ENCODE data around the gene NEK9. TPM values are rescaled to one million over a fixed set of nuclear protein-coding genes. Genes with fewer than 3 reads are reported as not detected.

NEK9 gene
- total RNA-seq, 2 donors from 2014 or later, result 49.5 to 57.3 TPM

DNA sequence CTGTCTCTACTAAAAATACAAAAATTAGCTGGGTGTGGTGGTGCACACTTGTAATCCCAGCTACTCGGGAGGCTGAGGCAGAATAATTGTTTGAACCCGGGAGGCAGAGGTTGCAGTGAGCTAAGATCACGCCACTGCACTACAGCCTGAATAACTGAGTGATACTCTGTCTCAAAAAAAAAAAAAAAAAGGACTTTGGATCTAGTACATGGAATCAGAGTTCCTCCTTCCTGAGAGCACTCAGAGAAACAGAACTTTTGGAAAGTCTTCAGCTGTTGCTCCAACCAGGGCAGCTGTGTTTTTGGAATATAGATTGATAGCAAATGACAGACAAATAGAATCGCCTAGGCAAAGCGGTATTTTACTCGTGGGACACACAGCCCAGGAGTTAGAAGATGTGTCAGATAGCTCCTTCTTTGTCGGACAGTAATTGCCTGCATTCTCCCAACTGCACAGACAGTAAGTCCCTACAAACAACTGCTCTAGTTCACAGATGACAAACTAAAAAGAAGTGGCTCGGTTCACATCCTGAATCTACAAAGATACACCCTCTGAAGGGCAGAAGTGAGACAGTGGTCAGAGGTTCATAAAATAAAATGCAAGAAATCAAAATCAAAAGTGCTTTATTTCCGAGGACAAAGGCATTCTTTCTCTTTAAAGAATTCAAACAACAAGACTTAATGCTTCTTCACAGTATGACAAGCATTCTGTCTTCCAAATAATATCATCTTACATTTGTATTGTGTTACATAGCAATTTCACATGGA lies 17.1 kb upstream of the NEK9 start:
- H3K9ac ChIP-seq (ENCODE audit: low read depth in 2 of 2, low read length in 2 of 2), result peak overlapping the region in 1 of 2 donors; percentile 35

DNA sequence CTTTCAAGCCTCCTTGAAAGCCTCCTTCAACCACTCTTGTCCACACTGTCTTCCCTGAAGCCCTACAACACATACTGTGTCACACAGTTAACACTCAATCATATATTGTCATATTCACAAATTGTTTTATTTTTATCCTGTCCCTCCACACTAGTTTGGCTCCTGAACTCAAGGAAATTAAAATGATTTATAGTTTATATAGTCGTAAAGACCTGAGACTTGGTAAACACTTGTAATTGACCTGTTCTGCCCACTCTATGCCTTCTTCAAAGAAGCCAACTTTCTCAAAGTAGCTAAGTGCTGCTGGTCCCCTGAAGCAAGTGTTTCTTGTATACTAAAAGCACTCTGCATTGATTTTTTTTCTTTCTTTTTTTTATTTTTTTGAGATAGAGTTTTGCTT lies 15.6 kb upstream of the NEK9 start:
- intact Hi-C loops (cut with DNase I), result no loop called here
- no peaks in the 10 kb centered on the region for H3K27me3 ChIP-seq
- H3K27ac ChIP-seq, result peak overlapping the region; percentile 13
- peaks cover 9% of the 10 kb centered on the region for H3K4me1 ChIP-seq
- H3K4me3 ChIP-seq, result no peak overlapping the region
- H3K36me3 ChIP-seq, result no peaks in the 10 kb centered on the region
- H3K9me3 ChIP-seq, result no peaks in the 10 kb centered on the region
- no peak for DNase-seq
- TF ChIP-seq, protein P1, sequence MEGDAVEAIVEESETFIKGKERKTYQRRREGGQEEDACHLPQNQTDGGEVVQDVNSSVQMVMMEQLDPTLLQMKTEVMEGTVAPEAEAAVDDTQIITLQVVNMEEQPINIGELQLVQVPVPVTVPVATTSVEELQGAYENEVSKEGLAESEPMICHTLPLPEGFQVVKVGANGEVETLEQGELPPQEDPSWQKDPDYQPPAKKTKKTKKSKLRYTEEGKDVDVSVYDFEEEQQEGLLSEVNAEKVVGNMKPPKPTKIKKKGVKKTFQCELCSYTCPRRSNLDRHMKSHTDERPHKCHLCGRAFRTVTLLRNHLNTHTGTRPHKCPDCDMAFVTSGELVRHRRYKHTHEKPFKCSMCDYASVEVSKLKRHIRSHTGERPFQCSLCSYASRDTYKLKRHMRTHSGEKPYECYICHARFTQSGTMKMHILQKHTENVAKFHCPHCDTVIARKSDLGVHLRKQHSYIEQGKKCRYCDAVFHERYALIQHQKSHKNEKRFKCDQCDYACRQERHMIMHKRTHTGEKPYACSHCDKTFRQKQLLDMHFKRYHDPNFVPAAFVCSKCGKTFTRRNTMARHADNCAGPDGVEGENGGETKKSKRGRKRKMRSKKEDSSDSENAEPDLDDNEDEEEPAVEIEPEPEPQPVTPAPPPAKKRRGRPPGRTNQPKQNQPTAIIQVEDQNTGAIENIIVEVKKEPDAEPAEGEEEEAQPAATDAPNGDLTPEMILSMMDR (IDR thresholded peaks at IDR 0.05), result no peak
- peak overlapping the region in 1 of 2 donors; percentile 12 for H3K9ac ChIP-seq (ENCODE audit: low read depth in 2 of 2, low read length in 2 of 2)

More for the DNA sequence above, 17.1 kb upstream of the NEK9 start:
- H3K36me3 ChIP-seq, result no peaks in the 10 kb centered on the region
- peak overlapping the region; percentile 13 for H3K27ac ChIP-seq
- H3K27me3 ChIP-seq, result no peaks in the 10 kb centered on the region
- DNase-seq, result no peak
- TF ChIP-seq, protein P1 (IDR thresholded peaks at IDR 0.05), result no peak
- no peak overlapping the region for H3K4me3 ChIP-seq
- H3K4me1 ChIP-seq, result peaks cover 6% of the 10 kb centered on the region
- intact Hi-C loops (cut with DNase I), result no loop called here
- H3K9me3 ChIP-seq, result no peaks in the 10 kb centered on the region

DNA sequence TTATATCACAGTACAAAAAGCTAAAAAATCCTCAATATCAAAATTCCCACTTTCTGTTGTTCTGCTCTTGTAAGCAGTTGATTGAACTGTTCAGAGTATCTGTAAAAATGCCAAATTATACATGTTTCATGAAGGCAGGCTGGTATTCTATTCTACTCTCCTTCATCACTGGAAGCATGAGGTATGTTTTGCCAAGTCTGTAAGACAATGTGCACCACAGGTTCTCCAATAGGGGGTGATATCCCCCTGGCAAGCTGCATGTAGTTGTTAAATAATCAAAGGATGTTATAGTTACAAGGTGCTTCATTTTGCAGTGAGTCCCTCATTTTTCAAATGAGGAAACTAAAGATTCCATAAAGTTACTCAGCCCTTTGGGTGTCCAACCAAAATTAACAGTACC lies 15.1 kb upstream of the NEK9 start:
- no peak overlapping the region for H3K4me3 ChIP-seq
- peak overlapping the region; percentile 13 for H3K27ac ChIP-seq
- H3K36me3 ChIP-seq, result no peaks in the 10 kb centered on the region
- peaks cover 9% of the 10 kb centered on the region for H3K4me1 ChIP-seq
- H3K9ac ChIP-seq (ENCODE audit: low read depth in 2 of 2, low read length in 2 of 2), result peak overlapping the region in 1 of 2 donors; percentile 12
- intact Hi-C loops (cut with DNase I), result no loop called here
- no peaks in the 10 kb centered on the region for H3K27me3 ChIP-seq
- DNase-seq, result no peak
- TF ChIP-seq, protein P1 (IDR thresholded peaks at IDR 0.05), result peak; percentile 26
- H3K9me3 ChIP-seq, result no peaks in the 10 kb centered on the region

DNA sequence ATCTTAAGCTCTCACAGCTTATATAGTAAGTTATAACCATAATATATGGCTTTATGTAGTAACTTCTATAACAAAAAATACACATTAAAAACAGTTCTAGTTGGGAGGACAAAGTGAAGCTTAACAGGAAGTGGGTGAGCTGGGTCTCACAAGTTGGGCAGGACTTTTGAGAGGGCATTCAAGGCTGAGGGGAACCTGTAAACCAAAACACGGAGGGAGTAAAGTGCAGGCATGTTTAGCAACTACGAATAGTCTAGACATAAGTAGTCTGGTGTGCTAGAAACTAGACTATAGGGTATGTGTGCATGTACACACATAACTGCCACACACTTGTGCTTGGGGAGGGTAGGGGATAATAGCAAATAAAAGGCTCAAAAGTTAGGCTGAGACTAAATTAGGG lies 14.2 kb upstream of the NEK9 start:
- Histone ChIP-seq H3K9me3 (no peaks in the 10 kb centered on the region), H3K27ac (no peak overlapping the region), H3K4me3 (no peak overlapping the region), H3K36me3 (no peaks in the 10 kb centered on the region), H3K27me3 (no peaks in the 10 kb centered on the region), H3K9ac (ENCODE audit: low read depth in 2 of 2, low read length in 2 of 2) (peak overlapping the region in 1 of 2 donors; percentile 36), H3K4me1 (peaks cover 9% of the 10 kb centered on the region)
- TF ChIP-seq, protein P1 (IDR thresholded peaks at IDR 0.05), result no peak
- DNase-seq, result no peak
- intact Hi-C loops (cut with DNase I), result no loop called here

DNA sequence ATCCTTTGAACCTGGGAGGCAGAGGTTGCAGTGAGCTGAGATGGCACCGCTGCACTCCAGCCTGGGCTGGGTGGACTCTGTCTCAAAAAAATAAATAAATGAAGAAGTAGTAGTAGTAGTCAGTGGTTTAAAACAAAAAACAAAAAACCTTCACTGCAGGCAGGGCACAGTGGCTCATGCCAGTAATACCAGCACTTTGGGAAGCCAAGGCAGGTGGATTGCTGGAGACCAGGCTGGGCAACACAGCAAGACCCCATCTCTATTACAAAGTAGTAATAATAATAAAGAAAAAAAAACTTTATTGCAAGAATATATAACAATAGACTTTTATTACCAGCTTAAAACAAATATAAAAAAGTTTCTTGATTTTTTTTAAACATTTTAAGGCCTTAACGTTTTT lies 13.8 kb upstream of the NEK9 start:
- H3K9me3 ChIP-seq, result no peaks in the 10 kb centered on the region
- no peak overlapping the region for H3K27ac ChIP-seq
- DNase-seq, result no peak
- no peaks in the 10 kb centered on the region for H3K27me3 ChIP-seq
- H3K4me1 ChIP-seq, result peaks cover 9% of the 10 kb centered on the region
- no peak overlapping the region for H3K4me3 ChIP-seq
- no peaks in the 10 kb centered on the region for H3K36me3 ChIP-seq
- H3K9ac ChIP-seq (ENCODE audit: low read depth in 2 of 2, low read length in 2 of 2), result no peak overlapping the region
- intact Hi-C loops (cut with DNase I), result no loop called here
- TF ChIP-seq, protein P1 (IDR thresholded peaks at IDR 0.05), result no peak
